Measurements from ENCODE around the gene SBF2.

- TF ChIP-seq, protein P1, sequence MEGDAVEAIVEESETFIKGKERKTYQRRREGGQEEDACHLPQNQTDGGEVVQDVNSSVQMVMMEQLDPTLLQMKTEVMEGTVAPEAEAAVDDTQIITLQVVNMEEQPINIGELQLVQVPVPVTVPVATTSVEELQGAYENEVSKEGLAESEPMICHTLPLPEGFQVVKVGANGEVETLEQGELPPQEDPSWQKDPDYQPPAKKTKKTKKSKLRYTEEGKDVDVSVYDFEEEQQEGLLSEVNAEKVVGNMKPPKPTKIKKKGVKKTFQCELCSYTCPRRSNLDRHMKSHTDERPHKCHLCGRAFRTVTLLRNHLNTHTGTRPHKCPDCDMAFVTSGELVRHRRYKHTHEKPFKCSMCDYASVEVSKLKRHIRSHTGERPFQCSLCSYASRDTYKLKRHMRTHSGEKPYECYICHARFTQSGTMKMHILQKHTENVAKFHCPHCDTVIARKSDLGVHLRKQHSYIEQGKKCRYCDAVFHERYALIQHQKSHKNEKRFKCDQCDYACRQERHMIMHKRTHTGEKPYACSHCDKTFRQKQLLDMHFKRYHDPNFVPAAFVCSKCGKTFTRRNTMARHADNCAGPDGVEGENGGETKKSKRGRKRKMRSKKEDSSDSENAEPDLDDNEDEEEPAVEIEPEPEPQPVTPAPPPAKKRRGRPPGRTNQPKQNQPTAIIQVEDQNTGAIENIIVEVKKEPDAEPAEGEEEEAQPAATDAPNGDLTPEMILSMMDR (IDR thresholded peaks at IDR 0.05), result no peak
- no peak for TF ChIP-seq POLR2A (IDR thresholded peaks at IDR 0.05)
Observed at GRCh38 chr11:9840460-9841004, 453.5 kb downstream of the SBF2 start.
